Activated CD4-positive, alpha-beta memory T cell treated with anti-CD3 and anti-CD28 coated beads, Interleukin-2, amount 10 ng/mL, durations not matched to agents 7 days and 5 days (primary cell): ENCODE results near the gene TSEN15. TPM values are rescaled to one million over a fixed set of nuclear protein-coding genes. Genes with fewer than 3 reads are reported as not detected.
"Not testable (repeated sequence)": the region's sequence is repeated elsewhere in the genome, so short reads cannot be mapped to it uniquely, and the experiment has no call there.

Experiments
- CTCF ChIA-PET: fragments of 350-600 bp; sonication (Branson Sonifier 250); formaldehyde crosslinking; loops from one replicate; lab custom pipeline; 2021; ENCODE audit warnings: antibody characterized with exemption, inconsistent platforms; lab: Charles Lee
- POLR2A ChIA-PET: fragments of 350-600 bp; sonication (Branson Sonifier 250); formaldehyde crosslinking; loops from one replicate; lab custom pipeline; 2021; ENCODE audit warnings: antibody characterized with exemption; lab: Charles Lee
- DNase-seq: peaks from one replicate; pipeline ENCODE4 v3.0.0-alpha.2; 2020
- H3K27ac Mint-ChIP-seq: one replicate; pipeline ENCODE4 v1.8.0; 2021; ENCODE audit warnings: mild to moderate bottlenecking, mixed read lengths
- H3K27me3 Mint-ChIP-seq: one replicate; pipeline ENCODE4 v1.8.0; 2021; ENCODE audit warnings: mixed read lengths
- H3K36me3 Mint-ChIP-seq: one replicate; pipeline ENCODE4 v1.8.0; 2021; ENCODE audit warnings: low read depth, mixed read lengths
- H3K4me1 Mint-ChIP-seq: one replicate; pipeline ENCODE4 v1.8.0; 2021; ENCODE audit warnings: mixed read lengths
- H3K4me3 Mint-ChIP-seq: one replicate; pipeline ENCODE4 v1.8.0; 2021; ENCODE audit warnings: mild to moderate bottlenecking, mixed read lengths
- H3K9me3 Mint-ChIP-seq: one replicate; pipeline ENCODE4 v1.8.0; 2021; ENCODE audit warnings: mixed read lengths
- total RNA-seq, 2 experiments: library from RNA; stranded (reverse); gene quantifications; one replicate each; pipeline ENCODE4 v1.2.3, GENCODE V29; 2021

Gene TSEN15
- total RNA-seq, 2 experiments from 2014 or later: 52.6 to 53.7 TPM

DNA sequence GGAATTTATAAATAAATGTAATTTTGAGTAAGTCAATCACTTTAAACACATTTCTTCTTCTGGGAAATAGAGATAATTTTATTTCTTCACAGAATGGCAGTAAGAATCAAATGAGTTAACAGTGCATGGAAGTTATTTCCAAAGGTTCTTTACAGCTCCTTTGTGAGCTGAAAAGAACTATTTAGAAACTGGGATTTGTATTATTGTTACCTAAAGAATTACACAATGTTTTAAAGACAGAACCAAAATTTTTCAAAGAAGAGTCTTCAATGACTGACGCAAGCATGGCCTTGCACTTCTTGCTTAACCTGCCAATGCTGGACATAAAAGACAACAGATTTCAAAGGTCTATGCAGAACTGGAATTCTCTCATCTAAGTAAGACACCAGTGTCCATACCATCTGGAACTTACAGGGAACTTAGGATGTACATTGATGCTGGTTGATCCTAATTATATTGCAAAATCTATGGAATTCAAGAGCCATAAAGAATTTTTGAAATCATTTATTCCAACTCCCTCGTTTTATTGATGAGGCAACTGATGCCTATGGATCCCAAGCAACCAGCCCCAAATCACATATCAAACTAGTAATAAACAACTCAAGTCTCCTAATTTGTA is 16.7 kb upstream of the TSEN15 start:
- Mint-ChIP-seq H3K36me3 (no peaks in the 10 kb centered on the region), H3K4me1 (peaks cover 28% of the 10 kb centered on the region), H3K27me3 (peaks cover 64% of the 10 kb centered on the region), H3K4me3 (no peak overlapping the region), H3K27ac (no peak overlapping the region), H3K9me3 (no peaks in the 10 kb centered on the region)
- ChIA-PET POLR2A (interaction anchor here (1.4 kb wide), 1 partner anchor 16 kb away, joined by 7 read pairs; the partner anchor contains the start of gene TSEN15), CTCF (no interaction called here)
- DNase-seq: no peak

- DNase-seq: no peak
- no peak overlapping the region for H3K27ac Mint-ChIP-seq
- POLR2A ChIA-PET: interaction anchor here (1.2 to 4.1 kb wide), 2 partner anchors 13 to 16 kb away, joined by 3 to 17 read pairs; partner anchors contain the start of gene TSEN15
- peaks cover 69% of the 10 kb centered on the region for H3K27me3 Mint-ChIP-seq
- peaks cover 28% of the 10 kb centered on the region for H3K4me1 Mint-ChIP-seq
- CTCF ChIA-PET: no interaction called here
- no peaks in the 10 kb centered on the region for H3K9me3 Mint-ChIP-seq
- H3K4me3 Mint-ChIP-seq: peak overlapping the region; percentile 58
- H3K36me3 Mint-ChIP-seq: no peaks in the 10 kb centered on the region
These were observed 15.6 kb upstream of the TSEN15 start for GRCh38 chr1:184035719-184036516.

GRCh38 chr1:184036517-184036949 is 15.0 kb upstream of the TSEN15 start:
- Mint-ChIP-seq H3K4me3 (peak overlapping the region; percentile 58), H3K36me3 (no peaks in the 10 kb centered on the region), H3K27me3 (peaks cover 68% of the 10 kb centered on the region), H3K9me3 (no peaks in the 10 kb centered on the region), H3K4me1 (peaks cover 28% of the 10 kb centered on the region), H3K27ac (no peak overlapping the region)
- ChIA-PET POLR2A (interaction anchor here (1.2 to 4.1 kb wide), 2 partner anchors 13 to 15 kb away, joined by 3 to 17 read pairs; partner anchors contain the start of gene TSEN15), CTCF (no interaction called here)
- peak; percentile 20 for DNase-seq

- Mint-ChIP-seq H3K4me3 (peak overlapping the region; percentile 46), H3K36me3 (no peaks in the 10 kb centered on the region), H3K27ac (no peak overlapping the region), H3K9me3 (no peaks in the 10 kb centered on the region), H3K4me1 (peaks cover 28% of the 10 kb centered on the region), H3K27me3 (peaks cover 72% of the 10 kb centered on the region)
- ChIA-PET CTCF (interaction anchor here (0.6 to 0.7 kb wide), 3 partner anchors 11 to 1139 kb away, joined by 3 read pairs; no protein-coding TSS in a partner anchor), POLR2A (interaction anchor here (4.1 kb wide), 1 partner anchor 14 kb away, joined by 17 read pairs; the partner anchor contains the start of gene TSEN15)
- no peak for DNase-seq
These were observed 13.5 kb upstream of the TSEN15 start for GRCh38 chr1:184037849-184038591.

DNA sequence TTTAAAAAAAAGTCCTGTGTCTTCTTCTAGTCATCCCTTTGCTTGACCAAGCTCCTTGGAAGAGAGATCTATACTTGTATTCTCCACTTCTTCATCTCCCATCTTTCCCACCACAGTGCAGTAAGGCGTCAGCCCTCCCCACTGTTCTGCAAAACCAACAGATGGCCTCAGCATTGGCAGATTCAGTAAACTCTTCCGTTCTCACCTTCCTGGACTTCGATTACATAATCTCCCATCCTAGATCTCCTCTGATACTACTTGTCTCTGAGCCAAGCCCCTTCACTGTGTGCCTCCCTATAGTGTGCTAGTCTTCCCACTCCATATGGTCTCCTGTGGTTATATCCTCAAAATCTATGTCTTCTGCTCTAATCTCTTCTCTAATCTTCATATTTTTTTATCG is 12.4 kb upstream of the TSEN15 start:
- H3K27ac Mint-ChIP-seq: no peak overlapping the region
- H3K4me3 Mint-ChIP-seq: no peak overlapping the region
- H3K36me3 Mint-ChIP-seq: no peaks in the 10 kb centered on the region
- no peaks in the 10 kb centered on the region for H3K9me3 Mint-ChIP-seq
- ChIA-PET POLR2A (interaction anchor here (4.1 kb wide), 1 partner anchor 12 kb away, joined by 17 read pairs; the partner anchor contains the start of gene TSEN15), CTCF (no interaction called here)
- peaks cover 22% of the 10 kb centered on the region for H3K4me1 Mint-ChIP-seq
- DNase-seq: no peak
- peaks cover 72% of the 10 kb centered on the region for H3K27me3 Mint-ChIP-seq

GRCh38 chr1:184041731-184042130 is 9.8 kb upstream of the TSEN15 start:
- ChIA-PET POLR2A (interaction anchor here (2.6 kb wide), 1 partner anchor 10 kb away, joined by 9 read pairs; the partner anchor contains the start of gene TSEN15), CTCF (no interaction called here)
- no peaks in the 10 kb centered on the region for H3K36me3 Mint-ChIP-seq
- peaks cover 10% of the 10 kb centered on the region for H3K4me1 Mint-ChIP-seq
- H3K9me3 Mint-ChIP-seq: no peaks in the 10 kb centered on the region
- H3K27ac Mint-ChIP-seq: no peak overlapping the region
- DNase-seq: no peak
- H3K27me3 Mint-ChIP-seq: peaks cover 51% of the 10 kb centered on the region
- H3K4me3 Mint-ChIP-seq: no peak overlapping the region

GRCh38 chr1:184043315-184043714 is 8.2 kb upstream of the TSEN15 start:
- POLR2A ChIA-PET, H3K27ac Mint-ChIP-seq, H3K36me3 Mint-ChIP-seq, DNase-seq, H3K4me3 Mint-ChIP-seq, H3K9me3 Mint-ChIP-seq, H3K4me1 Mint-ChIP-seq: not testable (repeated sequence)
- H3K27me3 Mint-ChIP-seq: peaks cover 53% of the 10 kb centered on the region
- CTCF ChIA-PET: interaction anchor here (0.7 kb wide), 1 partner anchor 388 kb away, joined by 3 read pairs; no protein-coding TSS in a partner anchor

DNA sequence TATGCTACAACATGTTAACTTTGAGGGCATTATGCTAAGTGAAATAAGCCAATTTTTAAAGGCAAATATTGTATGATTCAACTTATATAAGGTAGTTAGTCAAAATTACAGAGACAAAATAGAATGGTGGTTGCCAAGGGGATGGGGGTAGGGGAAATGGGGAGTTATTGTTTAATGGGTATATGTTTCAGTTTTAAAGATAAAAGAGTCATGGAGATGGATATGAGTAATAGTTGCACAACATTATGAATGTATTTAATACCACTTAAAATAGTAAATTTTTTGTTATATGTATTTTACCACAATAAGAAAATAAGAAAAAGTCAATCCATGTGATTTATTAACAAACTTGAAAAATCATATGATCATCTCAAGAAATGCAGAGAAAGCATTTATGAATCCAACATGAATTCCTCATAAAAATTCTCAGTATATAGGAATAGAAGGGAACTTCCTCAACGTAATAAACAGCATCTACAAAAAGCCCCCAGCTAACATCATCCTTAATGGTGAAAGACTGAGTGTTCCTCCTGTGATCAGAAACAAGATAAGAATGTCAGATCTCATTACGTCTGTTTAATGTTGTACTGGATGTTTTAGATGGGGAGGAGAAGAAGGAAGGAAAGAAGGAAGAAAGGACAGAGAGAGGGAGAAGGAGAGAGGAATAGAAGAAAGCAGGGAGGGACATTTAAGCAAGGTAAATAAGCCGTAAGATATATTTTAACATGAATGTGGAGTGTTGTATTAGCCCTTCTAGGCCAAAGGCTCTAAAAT is 6.7 kb upstream of the TSEN15 start:
- no peak overlapping the region for H3K4me3 Mint-ChIP-seq
- no peaks in the 10 kb centered on the region for H3K36me3 Mint-ChIP-seq
- no peak overlapping the region for H3K27ac Mint-ChIP-seq
- H3K9me3 Mint-ChIP-seq: no peaks in the 10 kb centered on the region
- ChIA-PET POLR2A (no interaction called here), CTCF (no interaction called here)
- DNase-seq: no peak
- no peaks in the 10 kb centered on the region for H3K4me1 Mint-ChIP-seq
- peaks cover 55% of the 10 kb centered on the region for H3K27me3 Mint-ChIP-seq

DNA sequence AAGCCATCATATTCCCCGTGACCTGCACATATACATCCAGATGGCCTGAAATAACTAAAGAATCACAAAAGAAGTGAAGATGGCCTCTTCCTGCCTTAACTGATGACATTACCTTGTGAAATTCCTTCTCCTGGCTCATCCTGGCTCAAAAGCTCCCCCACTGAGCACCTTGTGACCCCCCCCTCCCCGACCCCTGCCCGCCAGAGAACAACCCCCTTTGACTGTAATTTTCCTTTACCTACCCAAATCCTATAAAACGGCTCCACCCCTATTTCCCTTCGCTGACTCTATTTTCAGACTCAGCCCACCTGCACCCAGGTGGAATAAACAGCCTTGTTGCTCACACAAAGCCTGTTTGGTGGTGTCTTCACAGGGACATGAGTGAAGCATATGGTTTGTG is 4.0 kb upstream of the TSEN15 start:
- H3K27me3 Mint-ChIP-seq: peaks cover 47% of the 10 kb centered on the region
- not testable (repeated sequence) for H3K4me3 Mint-ChIP-seq

DNA sequence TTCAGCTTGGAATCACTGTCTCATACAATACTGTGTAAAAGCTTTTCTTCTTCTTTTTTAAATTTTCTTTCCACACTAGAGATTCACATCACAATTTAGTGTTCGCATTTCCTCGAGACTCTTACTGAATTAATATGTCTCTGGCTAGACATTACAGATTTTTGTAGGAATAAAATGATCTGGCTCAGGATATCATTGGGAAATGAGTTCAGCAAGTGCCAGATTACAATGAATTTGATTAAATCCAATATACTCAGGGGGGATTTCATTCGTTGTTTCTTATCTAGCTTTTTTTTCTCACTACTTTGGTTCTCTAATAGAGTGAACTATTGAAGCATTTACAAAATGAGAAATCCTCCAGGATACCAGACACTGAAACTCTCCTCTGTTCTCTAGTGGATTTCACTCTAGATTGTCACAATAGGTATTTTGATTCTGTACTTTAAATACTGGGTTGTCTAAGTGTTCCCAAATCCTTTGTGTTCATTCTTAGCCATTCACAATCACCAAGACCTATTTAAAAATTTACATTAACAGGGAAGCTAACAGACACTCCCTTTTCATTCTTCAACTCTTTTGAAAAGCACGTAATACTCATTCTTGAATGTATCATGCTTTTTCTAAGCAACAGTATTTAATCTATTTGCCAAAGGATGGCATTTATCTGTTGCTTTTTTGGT is 2.8 kb upstream of the TSEN15 start:
- no peaks in the 10 kb centered on the region for H3K9me3 Mint-ChIP-seq
- peaks cover 35% of the 10 kb centered on the region for H3K27me3 Mint-ChIP-seq
- no peak overlapping the region for H3K27ac Mint-ChIP-seq
- POLR2A ChIA-PET: interaction anchor here (0.7 kb wide), 1 partner anchor 13 kb away, joined by 3 read pairs; no protein-coding TSS in a partner anchor
- DNase-seq: no peak
- peaks cover 25% of the 10 kb centered on the region for H3K4me1 Mint-ChIP-seq
- H3K36me3 Mint-ChIP-seq: peaks cover 7% of the 10 kb centered on the region
- CTCF ChIA-PET: interaction anchor here (0.8 kb wide), 1 partner anchor 11 kb away, joined by 3 read pairs; no protein-coding TSS in a partner anchor
- no peak overlapping the region for H3K4me3 Mint-ChIP-seq

More for the DNA sequence above, 4.0 kb upstream of the TSEN15 start:
- H3K9me3 Mint-ChIP-seq, DNase-seq, POLR2A ChIA-PET, CTCF ChIA-PET, H3K27ac Mint-ChIP-seq, H3K36me3 Mint-ChIP-seq: not testable (repeated sequence)
- peaks cover 15% of the 10 kb centered on the region for H3K4me1 Mint-ChIP-seq

GRCh38 chr1:184049291-184049690 is 2.2 kb upstream of the TSEN15 start:
- Mint-ChIP-seq H3K27ac (no peak overlapping the region), H3K27me3 (peaks cover 34% of the 10 kb centered on the region), H3K36me3 (peaks cover 12% of the 10 kb centered on the region), H3K4me1 (peaks cover 29% of the 10 kb centered on the region), H3K9me3 (no peaks in the 10 kb centered on the region), H3K4me3 (no peak overlapping the region)
- DNase-seq: no peak
- ChIA-PET POLR2A (interaction anchor here (0.7 kb wide), 1 partner anchor 13 kb away, joined by 3 read pairs; no protein-coding TSS in a partner anchor), CTCF (no interaction called here)
